ENCODE data around the gene ENPP1. TPM values are rescaled to one million over a fixed set of nuclear protein-coding genes. Genes with fewer than 3 reads are reported as not detected.
A peak's percentile ranks its signal among the peaks of the same experiment; 100 is the strongest.

The ENPP1 gene
- total RNA-seq, 1 donor from 2014 or later = 34.8 TPM

GRCh38 chr6:131791476-131791875, 16.3 kb upstream of the ENPP1 start:
- Mint-ChIP-seq H3K27me3 (ENCODE audit: low read depth) (no peaks in the 10 kb centered on the region), H3K36me3 (ENCODE audit: low read depth) (no peaks in the 10 kb centered on the region), H3K4me3 (ENCODE audit: low read depth) (no peak overlapping the region), H3K27ac (no peak overlapping the region), H3K4me1 (ENCODE audit: low read depth) (peaks cover 37% of the 10 kb centered on the region), H3K9me3 (peaks cover 7% of the 10 kb centered on the region)
- DNase-seq (ENCODE audit: low spot score) = no peak
- intact Hi-C loops (cut with micrococcal nuclease) = no loop called here

- Mint-ChIP-seq H3K27ac (no peak overlapping the region), H3K9me3 (peaks cover 7% of the 10 kb centered on the region), H3K27me3 (ENCODE audit: low read depth) (peaks cover 2% of the 10 kb centered on the region), H3K4me1 (ENCODE audit: low read depth) (peaks cover 33% of the 10 kb centered on the region), H3K36me3 (ENCODE audit: low read depth) (no peaks in the 10 kb centered on the region), H3K4me3 (ENCODE audit: low read depth) (no peak overlapping the region)
- no peak for DNase-seq (ENCODE audit: low spot score)
- intact Hi-C loops (cut with micrococcal nuclease) = no loop called here
Observed at GRCh38 chr6:131792091-131792496, 15.7 kb upstream of the ENPP1 start.

DNA sequence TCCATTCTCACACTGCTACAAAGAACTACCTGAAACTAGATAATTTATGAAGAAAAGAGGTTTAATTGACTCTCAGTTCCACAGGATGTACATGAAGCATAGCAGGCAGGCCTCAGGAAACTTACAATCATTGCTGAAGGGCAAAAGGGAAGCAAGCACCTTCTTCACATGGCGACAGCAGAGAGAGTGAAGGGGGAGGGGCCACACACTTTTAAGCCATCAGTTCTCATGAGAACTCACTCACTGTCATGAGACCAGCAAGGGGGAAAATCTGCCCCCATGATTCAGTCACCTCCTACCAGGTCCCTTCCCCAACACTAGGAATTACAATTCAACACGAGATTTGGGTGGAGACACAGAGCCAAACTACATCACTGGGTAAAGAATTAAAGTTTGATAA, 12.5 kb upstream of the ENPP1 start:
- H3K36me3 Mint-ChIP-seq (ENCODE audit: low read depth) = no peaks in the 10 kb centered on the region
- no peak for DNase-seq (ENCODE audit: low spot score)
- intact Hi-C loops (cut with micrococcal nuclease) = no loop called here
- H3K27me3 Mint-ChIP-seq (ENCODE audit: low read depth) = peaks cover 2% of the 10 kb centered on the region
- no peak overlapping the region for H3K4me3 Mint-ChIP-seq (ENCODE audit: low read depth)
- H3K27ac Mint-ChIP-seq = no peak overlapping the region
- H3K4me1 Mint-ChIP-seq (ENCODE audit: low read depth) = peaks cover 13% of the 10 kb centered on the region
- H3K9me3 Mint-ChIP-seq = peaks cover 7% of the 10 kb centered on the region

- Mint-ChIP-seq H3K36me3 (ENCODE audit: low read depth) (no peaks in the 10 kb centered on the region), H3K4me1 (ENCODE audit: low read depth) (peaks cover 41% of the 10 kb centered on the region), H3K27ac (no peak overlapping the region), H3K27me3 (ENCODE audit: low read depth) (peaks cover 18% of the 10 kb centered on the region), H3K4me3 (ENCODE audit: low read depth) (no peak overlapping the region), H3K9me3 (no peaks in the 10 kb centered on the region)
- no peak for DNase-seq (ENCODE audit: low spot score)
- intact Hi-C loops (cut with micrococcal nuclease) = loop anchor here (1.0 kb wide), 1 partner anchor 13 kb away; no protein-coding TSS in a partner anchor
Observed at GRCh38 chr6:131802347-131802746, 5.5 kb upstream of the ENPP1 start.

GRCh38 chr6:131803007-131803769, 4.6 kb upstream of the ENPP1 start:
- no peaks in the 10 kb centered on the region for H3K9me3 Mint-ChIP-seq
- DNase-seq (ENCODE audit: low spot score) = no peak
- H3K4me1 Mint-ChIP-seq (ENCODE audit: low read depth) = peaks cover 43% of the 10 kb centered on the region
- no peaks in the 10 kb centered on the region for H3K36me3 Mint-ChIP-seq (ENCODE audit: low read depth)
- H3K4me3 Mint-ChIP-seq (ENCODE audit: low read depth) = no peak overlapping the region
- peaks cover 20% of the 10 kb centered on the region for H3K27me3 Mint-ChIP-seq (ENCODE audit: low read depth)
- intact Hi-C loops (cut with micrococcal nuclease) = no loop called here
- H3K27ac Mint-ChIP-seq = no peak overlapping the region

DNA sequence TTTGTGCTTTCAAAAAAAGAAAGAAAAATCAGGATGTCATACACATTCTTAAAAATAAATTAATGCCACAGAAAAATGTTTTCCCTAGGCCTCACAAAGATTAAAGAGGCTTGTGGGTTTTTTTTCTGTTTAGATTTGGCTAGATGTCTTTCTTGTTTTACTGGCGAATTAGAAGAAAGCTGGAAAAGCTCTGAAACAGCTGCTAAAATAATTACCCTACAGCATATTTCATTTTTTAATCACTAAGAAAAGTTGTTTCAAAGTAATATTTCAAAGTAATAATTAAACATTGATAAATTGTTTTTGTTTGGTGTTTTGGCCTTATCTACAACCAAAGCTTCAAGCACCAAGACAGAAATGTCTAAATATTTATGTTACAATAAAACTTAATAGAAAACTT, 3.7 kb upstream of the ENPP1 start:
- Mint-ChIP-seq H3K4me1 (ENCODE audit: low read depth) (peaks cover 50% of the 10 kb centered on the region), H3K36me3 (ENCODE audit: low read depth) (no peaks in the 10 kb centered on the region), H3K27ac (no peak overlapping the region), H3K4me3 (ENCODE audit: low read depth) (no peak overlapping the region), H3K27me3 (ENCODE audit: low read depth) (peaks cover 28% of the 10 kb centered on the region), H3K9me3 (no peaks in the 10 kb centered on the region)
- no peak for DNase-seq (ENCODE audit: low spot score)
- intact Hi-C loops (cut with micrococcal nuclease) = no loop called here

GRCh38 chr6:131807321-131807643, 538 bp upstream of the ENPP1 start:
- DNase-seq (ENCODE audit: low spot score) = no peak
- Mint-ChIP-seq H3K36me3 (ENCODE audit: low read depth) (no peaks in the 10 kb centered on the region), H3K4me3 (ENCODE audit: low read depth) (peak overlapping the region; percentile 90), H3K4me1 (ENCODE audit: low read depth) (peaks cover 42% of the 10 kb centered on the region), H3K27ac (peak overlapping the region; percentile 85), H3K27me3 (ENCODE audit: low read depth) (peaks cover 40% of the 10 kb centered on the region), H3K9me3 (no peaks in the 10 kb centered on the region)
- intact Hi-C loops (cut with micrococcal nuclease) = loop anchor here (2.0 to 5.0 kb wide), 4 partner anchors 18 to 180 kb away; partner anchors contain the start of gene MED23

DNA sequence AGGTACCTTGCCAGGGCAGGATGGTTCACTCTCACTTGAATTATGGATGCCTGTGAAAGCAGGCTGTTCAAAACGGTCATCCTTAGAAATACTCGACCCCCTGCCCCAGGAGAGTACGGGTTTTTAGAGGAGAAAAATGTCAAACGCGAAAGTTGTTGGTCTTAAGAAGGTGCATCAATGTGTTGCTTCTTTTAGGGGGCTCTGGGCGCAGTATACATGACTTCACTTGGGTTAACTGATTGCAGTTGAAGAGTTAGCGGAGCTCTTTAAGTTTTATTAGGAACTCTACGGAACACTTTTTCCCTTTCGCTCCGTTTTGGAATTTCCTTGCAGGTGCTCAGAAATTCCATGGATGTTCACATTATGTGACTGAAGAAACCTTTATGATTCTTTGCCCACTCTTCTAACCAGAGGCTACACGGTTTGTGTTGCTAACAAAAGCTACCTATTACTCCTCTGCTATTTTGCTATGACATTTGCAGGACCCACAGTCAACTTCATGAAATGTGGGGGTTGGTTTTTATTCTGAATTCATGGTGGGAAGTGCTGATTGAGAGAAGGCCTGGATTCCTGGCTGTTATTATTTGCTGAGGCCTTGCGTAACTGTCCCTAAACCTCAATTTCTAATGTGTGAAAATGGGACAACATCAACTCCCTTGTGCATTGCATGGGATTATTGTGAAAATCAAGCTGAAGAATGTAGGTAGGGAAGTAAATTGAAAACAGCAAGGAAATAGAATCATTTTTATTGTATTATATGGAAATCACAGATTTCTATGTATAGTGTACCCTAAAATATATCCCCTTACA, 845 bp downstream of the ENPP1 start:
- Mint-ChIP-seq H3K4me3 (ENCODE audit: low read depth) (peak overlapping the region; percentile 84), H3K9me3 (no peaks in the 10 kb centered on the region), H3K27ac (no peak overlapping the region), H3K27me3 (ENCODE audit: low read depth) (peaks cover 40% of the 10 kb centered on the region), H3K4me1 (ENCODE audit: low read depth) (peaks cover 29% of the 10 kb centered on the region), H3K36me3 (ENCODE audit: low read depth) (no peaks in the 10 kb centered on the region)
- intact Hi-C loops (cut with micrococcal nuclease) = loop anchor here (5.0 kb wide), 3 partner anchors 104 to 181 kb away; partner anchors contain the start of gene MED23
- DNase-seq (ENCODE audit: low spot score) = no peak

DNA sequence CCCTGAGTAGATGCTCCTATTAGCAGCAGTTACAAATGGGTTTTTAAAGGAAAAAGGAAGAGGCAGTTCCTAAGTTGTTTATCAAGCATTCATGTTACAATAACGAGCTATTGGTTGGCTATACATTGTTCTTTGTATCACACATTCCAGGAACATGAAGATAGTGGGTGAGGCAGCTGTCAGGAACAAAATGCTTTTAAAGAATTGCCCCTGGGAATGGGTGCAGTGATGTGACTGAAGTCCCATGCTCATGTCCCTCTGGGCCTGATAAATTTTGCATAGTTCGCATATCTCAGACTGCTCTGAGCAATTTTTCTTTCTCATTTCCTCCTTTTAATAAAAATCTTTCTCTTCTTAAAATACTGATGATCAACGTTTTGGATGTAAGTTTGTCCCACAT, 3.7 kb downstream of the ENPP1 start:
- Mint-ChIP-seq H3K4me1 (ENCODE audit: low read depth) (peaks cover 16% of the 10 kb centered on the region), H3K9me3 (no peaks in the 10 kb centered on the region), H3K4me3 (ENCODE audit: low read depth) (no peak overlapping the region), H3K27me3 (ENCODE audit: low read depth) (peaks cover 34% of the 10 kb centered on the region), H3K27ac (no peak overlapping the region), H3K36me3 (ENCODE audit: low read depth) (no peaks in the 10 kb centered on the region)
- intact Hi-C loops (cut with micrococcal nuclease) = no loop called here
- no peak for DNase-seq (ENCODE audit: low spot score)

DNA sequence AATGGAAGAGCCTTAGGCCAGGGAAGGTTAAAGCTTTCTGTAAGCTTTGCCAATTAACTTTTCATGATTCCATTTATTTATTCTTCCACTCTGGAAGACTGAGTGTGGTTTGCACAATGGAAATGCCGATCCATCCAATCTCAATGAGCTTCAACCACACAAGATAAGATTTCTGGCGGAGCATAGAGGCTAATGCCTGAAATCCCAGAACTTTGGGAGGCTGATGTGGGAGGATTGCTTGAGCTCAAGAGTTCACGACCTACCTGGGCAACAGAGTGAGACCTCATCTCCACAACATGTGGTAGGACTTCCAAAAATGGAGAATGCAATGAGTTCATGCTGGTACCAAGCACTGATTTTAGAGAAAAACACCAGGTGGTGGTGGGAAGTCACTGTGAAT, 6.2 kb downstream of the ENPP1 start:
- no peak overlapping the region for H3K27ac Mint-ChIP-seq
- intact Hi-C loops (cut with micrococcal nuclease) = no loop called here
- DNase-seq (ENCODE audit: low spot score) = no peak
- H3K36me3 Mint-ChIP-seq (ENCODE audit: low read depth) = no peaks in the 10 kb centered on the region
- H3K4me3 Mint-ChIP-seq (ENCODE audit: low read depth) = no peak overlapping the region
- no peaks in the 10 kb centered on the region for H3K9me3 Mint-ChIP-seq
- H3K4me1 Mint-ChIP-seq (ENCODE audit: low read depth) = peaks cover 2% of the 10 kb centered on the region
- peaks cover 22% of the 10 kb centered on the region for H3K27me3 Mint-ChIP-seq (ENCODE audit: low read depth)

DNA sequence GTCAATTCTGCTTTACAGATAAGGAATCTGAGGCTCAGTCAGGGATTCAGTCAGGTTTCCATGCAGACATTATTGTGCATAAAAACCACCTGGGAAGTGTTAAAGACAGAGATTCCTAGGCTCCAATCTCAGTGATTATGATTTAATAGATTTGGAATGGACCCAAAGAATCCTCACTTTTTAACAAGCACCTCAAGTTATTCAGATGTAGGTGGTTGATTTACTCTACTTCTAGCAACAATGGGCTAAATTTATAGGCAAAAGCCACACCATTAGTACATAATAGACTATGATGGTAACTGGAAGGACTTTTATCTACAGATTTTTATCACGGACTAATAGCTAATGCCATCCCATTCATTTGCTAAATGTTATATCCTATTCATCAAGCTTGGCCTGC, 9.0 kb downstream of the ENPP1 start:
- Mint-ChIP-seq H3K4me1 (ENCODE audit: low read depth) (peaks cover 5% of the 10 kb centered on the region), H3K36me3 (ENCODE audit: low read depth) (no peaks in the 10 kb centered on the region), H3K4me3 (ENCODE audit: low read depth) (no peak overlapping the region), H3K9me3 (no peaks in the 10 kb centered on the region), H3K27ac (no peak overlapping the region), H3K27me3 (ENCODE audit: low read depth) (peaks cover 20% of the 10 kb centered on the region)
- no peak for DNase-seq (ENCODE audit: low spot score)
- intact Hi-C loops (cut with micrococcal nuclease) = no loop called here

DNA sequence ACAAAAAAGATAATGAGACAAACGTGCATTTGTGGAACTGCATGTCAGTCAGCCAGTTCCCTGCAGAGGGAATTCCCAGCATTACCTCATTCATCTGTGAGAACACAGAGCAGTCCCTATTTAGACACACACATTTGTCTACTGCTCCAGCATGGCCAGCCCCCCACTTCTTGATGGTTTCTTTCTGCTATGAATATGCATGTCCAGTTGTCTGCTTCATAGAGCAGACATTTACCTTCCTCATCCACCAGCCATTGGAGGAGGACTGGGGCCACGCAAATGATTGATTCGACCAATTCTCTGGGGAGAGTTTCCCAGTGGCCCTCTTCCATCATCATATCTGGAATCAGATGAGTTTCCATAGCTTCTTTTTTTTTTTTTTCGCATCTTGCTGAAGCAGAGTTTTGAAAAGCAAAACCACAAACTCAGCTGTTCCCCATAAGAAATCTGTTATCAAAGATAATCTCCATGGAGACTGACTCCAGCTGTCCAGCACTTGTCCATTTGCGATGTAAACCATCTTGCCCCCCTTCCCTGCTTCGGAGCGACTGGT, 11.8 kb downstream of the ENPP1 start:
- DNase-seq (ENCODE audit: low spot score) = no peak
- H3K27me3 Mint-ChIP-seq (ENCODE audit: low read depth) = peaks cover 28% of the 10 kb centered on the region
- no peaks in the 10 kb centered on the region for H3K9me3 Mint-ChIP-seq
- no peak overlapping the region for H3K4me3 Mint-ChIP-seq (ENCODE audit: low read depth)
- no peak overlapping the region for H3K27ac Mint-ChIP-seq
- H3K4me1 Mint-ChIP-seq (ENCODE audit: low read depth) = peaks cover 5% of the 10 kb centered on the region
- H3K36me3 Mint-ChIP-seq (ENCODE audit: low read depth) = no peaks in the 10 kb centered on the region
- intact Hi-C loops (cut with micrococcal nuclease) = loop anchor here (5.0 kb wide), 1 partner anchor 43 kb away; no protein-coding TSS in a partner anchor
